NK-92 treated with Interleukin-12 subunit alpha and Interleukin-12 subunit beta, amount 100 ng/mL, for 24 hours (cell line): ENCODE results near the gene LRRIQ3.
"Not testable (repeated sequence)": the region's sequence is repeated elsewhere in the genome, so short reads cannot be mapped to it uniquely, and the experiment has no call there.

Source experiments
- DNase-seq: peaks from one replicate; lab custom pipeline; 2025; lab: John Stamatoyannopoulos, UW

The LRRIQ3 gene, protein sequence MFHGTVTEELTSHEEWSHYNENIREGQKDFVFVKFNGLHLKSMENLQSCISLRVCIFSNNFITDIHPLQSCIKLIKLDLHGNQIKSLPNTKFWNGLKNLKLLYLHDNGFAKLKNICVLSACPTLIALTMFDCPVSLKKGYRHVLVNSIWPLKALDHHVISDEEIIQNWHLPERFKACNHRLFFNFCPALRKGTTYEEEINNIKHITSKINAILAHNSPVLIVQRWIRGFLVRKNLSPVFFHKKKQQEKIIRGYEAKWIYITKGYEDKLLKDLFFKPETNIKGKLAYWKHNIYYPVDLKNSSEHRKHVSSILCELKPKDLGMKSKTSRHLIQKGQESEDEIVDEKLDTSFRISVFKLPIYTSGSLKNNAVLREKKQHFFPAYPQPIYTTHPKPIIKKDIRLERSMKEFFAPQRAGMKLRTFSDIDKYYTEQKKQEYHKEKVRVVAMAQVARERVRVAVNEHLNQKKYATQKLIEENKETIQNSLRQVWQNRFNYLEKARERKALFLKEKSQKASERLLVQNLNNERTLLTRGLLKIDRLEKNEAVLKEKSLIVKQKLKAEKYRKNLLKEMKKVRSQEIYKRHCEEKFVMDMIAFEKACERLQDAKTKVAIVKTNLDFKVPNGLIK

DNA sequence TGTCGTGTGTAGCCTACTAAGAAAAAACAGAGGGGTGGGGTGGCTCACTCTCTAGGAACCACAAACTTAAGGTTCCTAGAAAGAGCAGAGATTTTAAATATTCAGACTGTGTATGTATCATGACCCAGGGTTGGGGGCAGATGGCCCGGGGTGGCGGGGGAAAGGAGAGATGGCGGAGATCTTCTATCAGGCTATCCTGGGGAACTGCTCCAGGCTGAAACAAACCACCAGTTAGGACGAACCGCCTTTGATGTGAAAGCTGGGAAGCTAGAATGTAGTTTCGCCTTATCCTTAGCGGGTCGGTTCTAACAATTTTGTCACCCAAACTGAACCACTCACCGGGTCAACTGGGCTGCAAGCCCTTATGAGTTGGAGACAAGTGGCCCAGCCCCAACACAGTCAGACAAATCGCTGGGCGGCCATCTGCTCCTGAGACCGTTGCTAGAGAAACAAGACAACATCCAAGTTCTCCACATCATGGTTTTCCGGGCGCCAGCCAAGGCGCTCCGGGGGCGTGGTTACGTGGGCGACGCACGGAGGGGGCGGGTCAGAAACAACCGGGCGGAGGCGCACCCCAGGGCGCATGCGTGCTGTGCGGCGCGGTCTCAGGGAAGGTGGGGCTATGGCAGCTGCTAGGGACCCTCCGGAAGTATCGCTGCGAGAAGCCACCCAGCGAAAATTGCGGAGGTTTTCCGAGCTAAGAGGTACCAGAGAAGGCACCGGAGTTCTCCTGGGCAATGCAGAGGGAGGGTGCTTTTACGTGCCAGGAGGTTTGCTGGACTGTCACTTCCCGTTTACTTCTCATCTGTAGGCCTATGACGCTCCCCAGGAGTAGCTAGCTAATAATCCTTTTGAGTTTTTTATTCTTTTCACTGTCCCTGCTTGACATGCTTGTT lies at the start of gene LRRIQ3, which contains the start of gene FPGT:
LRRIQ3 (minus strand) TSS at position 520 of the 896 bp plus-strand sequence. CDS start 14,492 bp downstream, outside the sequence.
FPGT (plus strand) TSS at position 586 of the 896 bp plus-strand sequence; CDS start at position 623, 37 bp downstream.
- DNase-seq: peak; percentile 91

DNA sequence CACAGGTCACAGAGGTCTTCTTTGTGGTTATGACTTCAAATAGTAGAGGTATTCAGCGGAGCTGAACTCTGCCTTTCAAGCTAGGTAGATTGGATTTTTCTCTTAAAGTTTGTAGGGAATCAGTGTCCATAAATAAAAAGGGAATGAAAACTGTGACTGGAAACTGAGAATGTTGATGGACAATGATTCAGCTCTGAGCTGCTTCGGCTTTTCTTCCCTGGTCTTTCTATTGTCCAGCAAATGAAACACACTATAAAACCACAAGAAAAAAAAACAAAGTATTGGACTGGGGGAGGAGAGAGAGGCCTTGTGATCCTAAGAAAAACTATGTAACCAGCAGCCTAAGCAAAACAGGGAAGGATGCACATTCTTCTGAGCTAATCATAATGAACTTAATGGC lies 48.3 kb upstream of the LRRIQ3 start:
- no peak for DNase-seq

DNA sequence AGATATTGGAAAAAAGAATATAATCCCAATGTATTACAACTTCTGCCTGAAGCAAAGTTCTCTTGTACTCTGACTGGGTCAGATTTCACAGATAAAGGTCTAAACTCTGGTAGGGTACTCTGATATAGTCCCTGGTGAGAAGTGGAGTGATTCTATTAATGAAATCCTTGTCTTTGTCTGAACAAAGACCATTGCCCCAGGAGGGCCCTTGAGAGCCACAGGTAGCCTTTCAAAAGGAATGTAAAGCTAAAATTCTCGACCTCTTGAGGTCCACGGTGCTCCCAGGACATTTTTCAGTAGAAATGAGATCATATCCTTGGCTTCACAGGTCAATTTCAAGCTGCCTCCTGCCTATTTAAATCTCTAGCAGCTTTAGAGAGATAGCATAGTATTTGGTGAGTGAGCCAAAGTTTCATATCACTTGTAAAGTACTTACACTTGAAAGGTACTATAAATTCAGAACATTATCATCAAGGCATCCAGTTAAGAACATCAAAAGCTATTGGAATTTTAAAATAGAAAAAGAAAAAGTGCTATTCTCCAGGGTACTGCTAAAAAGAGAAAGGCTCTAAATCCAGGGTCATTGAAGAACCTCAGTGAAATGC lies 47.3 kb upstream of the LRRIQ3 start:
- no peak for DNase-seq

GRCh38 chr1:74237787-74238186 lies 39.8 kb upstream of the LRRIQ3 start:
- no peak for DNase-seq

GRCh38 chr1:74237035-74237434 lies 39.1 kb upstream of the LRRIQ3 start:
- DNase-seq: no peak

DNA sequence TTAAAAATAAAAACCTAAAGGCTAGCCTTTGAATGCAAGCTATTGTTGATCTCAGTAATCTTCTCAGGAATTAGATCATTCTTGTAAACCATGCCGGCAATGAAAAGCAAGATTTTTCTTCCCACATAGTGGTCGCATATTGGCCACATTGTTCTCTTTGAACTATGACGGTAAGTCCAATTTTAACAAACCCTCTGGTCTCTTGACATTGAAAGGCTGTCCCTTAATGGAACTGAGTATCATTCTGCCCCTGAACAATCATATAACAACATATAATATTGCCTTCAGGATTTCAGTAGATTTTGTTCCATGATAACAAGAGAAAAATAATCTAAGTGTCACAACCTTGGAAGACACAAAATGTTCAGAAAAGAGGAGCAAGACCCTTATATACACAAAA lies 38.5 kb upstream of the LRRIQ3 start:
- DNase-seq: no peak

- no peak for DNase-seq
Measured at GRCh38 chr1:74235153-74235552, 37.2 kb upstream of the LRRIQ3 start, which contains the start of gene TNNI3K. TNNI3K (plus strand) TSS chr1:74235387; CDS start chr1:74235452, 65 bp downstream.

- no peak for DNase-seq
Measured at GRCh38 chr1:74223453-74223852, 25.5 kb upstream of the LRRIQ3 start.

GRCh38 chr1:74222701-74223100 lies 24.7 kb upstream of the LRRIQ3 start:
- no peak for DNase-seq

- DNase-seq: no peak
Measured at GRCh38 chr1:74215229-74215628, 17.3 kb upstream of the LRRIQ3 start.

DNA sequence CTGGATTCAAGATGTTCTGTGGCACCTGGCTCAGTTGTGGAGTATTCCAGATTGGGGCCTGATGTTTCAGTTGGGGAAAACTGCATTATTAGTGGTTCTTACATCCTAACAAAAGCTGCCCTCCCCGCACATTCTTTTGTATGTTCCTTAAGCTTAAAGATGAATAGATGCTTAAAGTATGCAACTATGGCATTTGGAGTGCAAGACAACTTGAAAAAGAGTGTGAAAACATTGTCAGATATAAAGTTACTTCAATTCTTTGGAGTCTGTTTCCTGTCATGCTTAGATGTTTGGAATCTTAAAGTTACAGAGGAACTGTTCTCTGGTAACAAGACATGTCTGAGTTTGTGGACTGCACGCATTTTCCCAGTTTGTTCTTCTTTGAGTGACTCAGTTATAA lies 7.3 kb upstream of the LRRIQ3 start:
- DNase-seq: no peak

GRCh38 chr1:74199504-74199903 lies 1.5 kb upstream of the LRRIQ3 start:
- DNase-seq: no peak

DNA sequence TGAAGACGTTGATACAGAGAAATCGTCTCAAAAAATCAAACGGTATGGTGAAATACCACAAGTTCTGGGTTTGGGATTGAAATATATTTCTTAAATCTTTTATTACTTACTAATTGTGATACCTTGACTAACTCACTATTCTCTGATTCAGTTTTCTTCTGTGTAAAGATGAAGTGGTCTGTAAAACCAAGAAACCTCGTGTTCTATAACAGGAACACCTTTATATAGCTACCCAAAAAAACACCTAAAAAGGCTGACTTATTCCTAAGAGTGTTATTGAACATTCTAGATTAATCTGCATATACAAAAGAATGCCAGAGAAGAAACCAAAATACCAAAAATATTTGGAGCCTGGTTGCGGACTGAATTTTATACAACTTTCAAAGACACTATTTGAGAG lies 721 bp downstream of the LRRIQ3 start:
- DNase-seq: no peak

DNA sequence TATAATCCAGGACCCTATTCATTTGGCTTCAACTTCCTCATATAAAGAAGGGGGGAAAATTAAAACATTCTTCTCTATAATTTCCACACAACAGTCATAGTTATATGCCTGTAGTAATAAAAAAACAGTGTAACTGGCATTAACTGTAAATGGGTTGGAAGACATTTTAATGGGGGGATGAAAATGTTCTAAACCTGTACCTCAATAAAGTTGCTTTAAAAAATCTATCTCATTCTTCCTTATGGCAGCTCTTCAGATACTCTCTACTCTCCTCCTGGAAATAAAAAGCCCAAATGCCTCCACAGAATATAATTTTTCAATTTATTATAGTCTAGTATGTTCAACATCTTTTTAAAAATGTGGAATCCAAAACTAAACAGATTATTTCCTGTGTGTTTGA lies 2.6 kb downstream of the LRRIQ3 start:
- no peak for DNase-seq

- DNase-seq: no peak
Measured at GRCh38 chr1:74193908-74194307, 4.1 kb downstream of the LRRIQ3 start.

- no peak for DNase-seq
Measured at GRCh38 chr1:74180490-74180889, 17.5 kb downstream of the LRRIQ3 start.

GRCh38 chr1:74174423-74174822 lies 23.6 kb downstream of the LRRIQ3 start:
- DNase-seq: not testable (repeated sequence)

- no peak for DNase-seq
Measured at GRCh38 chr1:74162333-74162732, 35.6 kb downstream of the LRRIQ3 start.

DNA sequence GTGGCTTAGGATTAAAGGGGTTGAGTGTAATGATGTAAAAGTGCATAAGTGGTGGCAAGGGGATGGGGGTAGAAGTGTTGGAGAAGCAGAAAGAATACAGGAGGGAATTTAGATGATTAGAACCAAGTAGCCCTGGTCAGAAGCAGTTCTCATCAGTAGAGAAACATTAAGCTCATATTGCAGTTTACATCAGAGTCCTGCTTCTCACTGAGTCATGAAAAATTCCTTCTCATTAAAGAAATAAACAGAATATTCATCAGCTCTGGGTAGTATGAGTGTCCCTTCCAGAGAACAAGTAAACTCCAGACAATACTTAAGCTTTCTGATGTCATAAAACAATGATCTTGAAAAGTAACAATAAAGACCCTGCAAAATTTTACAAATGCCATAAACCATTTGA lies 36.5 kb downstream of the LRRIQ3 start:
- DNase-seq: no peak

DNA sequence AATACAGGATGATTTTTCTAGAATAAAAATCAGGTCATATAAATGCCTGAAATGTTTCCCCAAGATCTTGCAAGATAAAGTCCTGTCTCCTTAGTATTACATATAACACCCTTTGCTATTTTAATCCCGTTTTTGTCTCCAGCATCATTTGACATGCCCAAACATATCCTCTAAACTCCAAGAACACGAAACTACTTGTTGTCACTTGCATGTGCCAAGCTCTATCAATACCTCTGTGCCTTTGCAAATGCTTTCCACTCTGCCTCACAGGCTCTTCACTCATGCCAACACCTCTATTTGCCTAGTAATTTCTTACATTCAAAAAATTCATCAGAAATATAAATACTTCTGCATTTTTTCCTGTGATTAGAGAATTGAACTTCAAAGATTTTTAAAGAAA lies 37.9 kb downstream of the LRRIQ3 start:
- DNase-seq: no peak

GRCh38 chr1:74145086-74145485 lies 52.9 kb downstream of the LRRIQ3 start:
- DNase-seq: no peak

- DNase-seq: not testable (repeated sequence)
Measured at GRCh38 chr1:74117370-74117769, 80.6 kb downstream of the LRRIQ3 start.
